GM10248 (cell line): ENCODE measurements around the gene FOXP3.

Source experiments
- CTCF ChIA-PET: fragments of 300-600 bp; sonication (Branson Sonifier 250); formaldehyde crosslinking; extraction: SDS; loops from one replicate; lab custom pipeline; 2021; ENCODE audit warnings: antibody characterized with exemption; lab: Yijun Ruan, JAX
- POLR2A ChIA-PET: fragments of 350-650 bp; sonication (Branson Sonifier 250); formaldehyde crosslinking; extraction: SDS; loops from one replicate; lab custom pipeline; 2020; ENCODE audit warnings: antibody characterized with exemption; lab: Yijun Ruan, JAX
- DNase-seq: peaks from one replicate; pipeline ENCODE4 v3.0.0; 2012; ENCODE audit errors: extremely low spot score
- CTCF ChIP-seq: IDR thresholded peaks from 2 replicates; pipeline ENCODE4 v1.5.1; 2012; ENCODE audit warnings: mild to moderate bottlenecking, low read depth; ENCODE audit errors: extremely low read depth, missing control alignments, control extremely low read depth

FOXP3 gene

GRCh38 chrX:49269010-49269766 lies 4.7 kb upstream of the FOXP3 start:
- CTCF ChIA-PET, result interaction anchor here (1.5 to 1.6 kb wide), 2 partner anchors 77 to 113 kb away, joined by 4 to 5 read pairs; no protein-coding TSS in a partner anchor
- peak; percentile 90 for DNase-seq
- POLR2A ChIA-PET, result interaction anchor here (0.5 to 1.0 kb wide), 4 partner anchors 10 to 593 kb away, joined by 3 to 4 read pairs (median 4); no protein-coding TSS in a partner anchor
- TF ChIP-seq CTCF, result no peak

- CTCF ChIA-PET, result interaction anchor here (1.5 to 1.6 kb wide), 2 partner anchors 76 to 113 kb away, joined by 4 to 5 read pairs; no protein-coding TSS in a partner anchor
- TF ChIP-seq CTCF, result no peak
- POLR2A ChIA-PET, result interaction anchor here (0.5 to 1.0 kb wide), 3 partner anchors 10 to 592 kb away, joined by 4 read pairs; no protein-coding TSS in a partner anchor
- no peak for DNase-seq
Observed at GRCh38 chrX:49268702-49269009, 4.1 kb upstream of the FOXP3 start.

GRCh38 chrX:49266523-49267445 lies 2.3 kb upstream of the FOXP3 start:
- no peak for TF ChIP-seq CTCF
- ChIA-PET CTCF (interaction anchor here (0.9 kb wide), 1 partner anchor 74 kb away, joined by 3 read pairs; no protein-coding TSS in a partner anchor), POLR2A (no interaction called here)
- no peak for DNase-seq

- CTCF ChIA-PET, result interaction anchor here (1.3 to 1.5 kb wide), 2 partner anchors 13 to 28 kb away, joined by 3 to 4 read pairs; no protein-coding TSS in a partner anchor
Observed at GRCh38 chrX:49263631-49264030, 879 bp downstream of the FOXP3 start.

GRCh38 chrX:49262603-49263002 lies 1.9 kb downstream of the FOXP3 start:
- no peak for DNase-seq
- ChIA-PET CTCF (no interaction called here), POLR2A (no interaction called here)
- no peak for TF ChIP-seq CTCF

More at GRCh38 chrX:49263631-49264030, 879 bp downstream of the FOXP3 start:
- POLR2A ChIA-PET, result no interaction called here
- DNase-seq, result no peak
- no peak for TF ChIP-seq CTCF
